Subcutaneous abdominal adipose tissue (tissue), 5 donors: ENCODE results near the gene MYOM1.

Source experiments
- H3K27ac ChIP-seq: one replicate; pipeline ENCODE4 v1.7.0; 2013; ENCODE audit warnings: low read depth, mild to moderate bottlenecking, inconsistent platforms, low read length, moderate library complexity
- H3K27me3 ChIP-seq, 5 donors: one replicate each; pipeline ENCODE4 v1.7.0; 2013; ENCODE audit warnings: low read length in 5 of 5, inconsistent platforms in 1 of 5; ENCODE audit not compliant: control insufficient read depth in 5 of 5, insufficient read depth in 4 of 5
- H3K36me3 ChIP-seq, 5 donors: one replicate each; pipeline ENCODE4 v1.7.0; 2013; ENCODE audit warnings: low read length in 5 of 5; ENCODE audit not compliant: control insufficient read depth in 5 of 5, insufficient read depth in 5 of 5
- H3K4me1 ChIP-seq, 5 donors: one replicate each; pipeline ENCODE4 v1.7.0; 2013; ENCODE audit warnings: low read length in 5 of 5, mild to moderate bottlenecking in 3 of 5, moderate library complexity in 1 of 5; ENCODE audit not compliant: control insufficient read depth in 5 of 5, insufficient read depth in 5 of 5
- H3K4me3 ChIP-seq, 5 donors: one replicate each; pipeline ENCODE4 v1.7.0; 2013; ENCODE audit warnings: low read length in 5 of 5, low read depth in 1 of 5
- H3K9ac ChIP-seq, 5 donors: one replicate each; pipeline ENCODE4 v1.7.0; 2013; ENCODE audit warnings: low read length in 5 of 5, mild to moderate bottlenecking in 4 of 5, moderate library complexity in 3 of 5
- H3K9me3 ChIP-seq, 5 donors: one replicate each; pipeline ENCODE4 v1.7.0; 2013; ENCODE audit warnings: low read length in 5 of 5; ENCODE audit not compliant: control insufficient read depth in 5 of 5
- donor health status: healthy.
- donor health status: healthy.
- donor health status: healthy.
- donor health status: healthy.
- donor health status: healthy.

Gene MYOM1

DNA sequence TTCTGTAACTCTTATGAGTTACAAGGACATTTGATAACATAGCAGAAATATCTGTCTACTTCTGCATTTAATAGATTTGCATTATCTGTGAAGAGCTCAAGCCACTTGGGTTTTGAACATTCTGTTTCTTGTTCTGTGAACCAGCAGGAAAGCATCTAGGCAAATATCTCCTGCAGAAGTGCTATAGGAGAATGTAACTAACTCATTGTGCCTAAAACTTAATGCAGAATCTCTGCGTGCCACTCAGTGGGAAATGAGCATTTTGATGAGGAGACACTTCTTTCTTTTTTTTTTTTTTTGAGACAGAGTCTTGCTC, 63.5 kb downstream of the MYOM1 start:
- no peaks in the 10 kb centered on the region for H3K27me3 ChIP-seq
- H3K27ac ChIP-seq = peak overlapping the region; percentile 96
- H3K36me3 ChIP-seq = peaks cover 0 to 6% (median 4%) of the 10 kb centered on the region in 5 donors
- no peaks in the 10 kb centered on the region for H3K9me3 ChIP-seq
- peak overlapping the region in 3 of 5 donors; percentile 14 to 71 (median 62) for H3K9ac ChIP-seq
- peak overlapping the region in 1 of 5 donors; percentile 29 for H3K4me3 ChIP-seq
- H3K4me1 ChIP-seq = peaks cover 5 to 36% (median 29%) of the 10 kb centered on the region in 5 donors

GRCh38 chr18:3154214-3154613, 65.6 kb downstream of the MYOM1 start:
- peaks cover 6 to 39% (median 29%) of the 10 kb centered on the region in 5 donors for H3K4me1 ChIP-seq
- no peaks in the 10 kb centered on the region for H3K27me3 ChIP-seq
- H3K27ac ChIP-seq = peak overlapping the region; percentile 96
- no peaks in the 10 kb centered on the region for H3K9me3 ChIP-seq
- no peak overlapping the region for H3K4me3 ChIP-seq
- H3K36me3 ChIP-seq = no peaks in the 10 kb centered on the region
- H3K9ac ChIP-seq = no peak overlapping the region

DNA sequence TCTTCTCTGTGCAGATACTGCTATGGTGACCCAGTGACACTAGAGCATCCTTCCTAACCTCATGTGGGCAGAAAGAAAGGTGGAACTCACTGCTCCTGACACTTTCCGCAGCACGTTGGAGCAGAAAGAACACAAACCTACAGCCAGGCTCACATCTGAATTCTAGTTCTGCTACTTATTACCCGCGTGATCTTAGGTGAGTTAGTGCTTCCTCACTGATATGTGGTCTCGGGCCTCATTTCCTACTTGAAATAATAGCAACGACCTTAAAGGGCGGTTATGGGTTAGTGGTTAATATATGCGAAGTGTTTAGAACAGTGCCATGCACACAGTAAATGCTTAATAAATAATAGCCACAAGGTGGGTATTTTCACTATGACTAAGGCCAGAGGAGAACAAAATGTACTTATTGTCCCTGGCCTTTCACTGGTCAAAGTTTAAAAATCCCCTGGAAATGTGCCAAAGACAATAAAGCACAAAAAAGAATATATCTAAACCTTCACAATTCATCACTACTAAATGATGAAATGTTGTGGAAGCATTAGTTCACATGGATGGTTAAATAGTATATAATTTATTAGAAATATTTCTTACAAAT, 66.6 kb downstream of the MYOM1 start:
- peaks cover 0 to under 1% (median 0%) of the 10 kb centered on the region in 5 donors for H3K36me3 ChIP-seq
- no peak overlapping the region for H3K4me3 ChIP-seq
- peaks cover 8 to 39% (median 29%) of the 10 kb centered on the region in 5 donors for H3K4me1 ChIP-seq
- peak overlapping the region; percentile 96 for H3K27ac ChIP-seq
- H3K9ac ChIP-seq = no peak overlapping the region
- no peaks in the 10 kb centered on the region for H3K9me3 ChIP-seq
- no peaks in the 10 kb centered on the region for H3K27me3 ChIP-seq

DNA sequence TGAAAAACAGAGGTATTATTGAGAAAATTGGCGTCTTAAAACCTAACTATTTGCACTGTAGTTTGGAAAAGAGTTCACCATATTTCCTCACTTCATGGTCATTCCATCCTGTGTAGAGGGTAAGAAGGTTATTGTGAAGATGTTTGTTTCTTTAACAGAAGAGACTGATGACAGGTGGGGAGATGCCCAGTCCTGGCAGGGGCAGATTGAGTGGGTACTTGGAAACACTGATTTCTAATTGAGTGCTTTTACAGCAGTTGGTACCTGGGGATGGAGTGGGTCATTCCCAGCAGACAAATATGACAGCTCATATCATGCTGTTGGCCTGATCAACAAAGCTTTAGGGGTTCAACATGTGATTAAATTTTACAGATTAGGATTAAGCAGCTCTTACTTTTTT, 67.5 kb downstream of the MYOM1 start:
- H3K9me3 ChIP-seq = no peaks in the 10 kb centered on the region
- H3K4me1 ChIP-seq = peaks cover 8 to 34% (median 29%) of the 10 kb centered on the region in 5 donors
- no peak overlapping the region for H3K4me3 ChIP-seq
- peaks cover 0 to 4% (median 0%) of the 10 kb centered on the region in 5 donors for H3K36me3 ChIP-seq
- no peaks in the 10 kb centered on the region for H3K27me3 ChIP-seq
- H3K27ac ChIP-seq = peak overlapping the region; percentile 38
- H3K9ac ChIP-seq = no peak overlapping the region

DNA sequence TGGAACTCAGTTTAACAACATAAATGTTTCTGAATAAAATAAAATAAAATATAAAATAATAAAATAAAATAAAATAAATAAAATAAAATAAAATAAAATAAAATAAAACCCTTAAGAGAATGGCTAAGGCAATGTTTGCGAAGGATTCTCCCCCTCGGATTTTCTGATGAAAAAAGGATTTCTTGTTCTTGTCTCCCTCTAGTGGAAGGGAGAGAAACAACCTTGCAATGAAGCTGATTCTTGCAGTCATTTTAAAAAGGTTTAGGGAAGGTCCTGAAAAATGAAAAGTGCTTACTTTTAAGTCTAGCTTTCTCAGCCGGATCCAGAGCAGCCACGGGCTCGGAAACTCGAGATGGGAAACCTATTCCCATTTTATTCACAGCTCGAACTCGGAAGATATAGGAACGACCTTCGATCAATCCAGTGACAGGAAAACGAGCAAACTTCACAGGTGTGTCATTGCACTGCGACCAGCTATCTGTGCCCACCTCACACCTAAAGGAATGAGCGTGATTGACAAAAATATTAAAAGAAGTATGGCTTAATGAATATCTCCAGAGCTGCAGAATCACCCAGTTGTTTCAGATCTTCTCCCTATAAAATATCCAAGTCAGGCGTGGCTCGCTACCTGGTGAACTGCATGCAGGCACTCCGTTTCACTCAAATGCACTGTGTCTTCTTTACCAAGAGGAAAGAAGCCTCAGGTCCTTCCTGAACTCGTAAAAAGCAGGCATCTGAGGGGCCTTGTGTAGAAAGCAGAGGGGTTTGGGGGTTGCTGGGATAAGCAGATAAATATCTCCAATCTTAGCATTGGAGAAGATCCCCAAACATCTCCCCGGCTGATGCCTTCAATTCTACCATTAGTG, 68.1 kb downstream of the MYOM1 start:
- Histone ChIP-seq H3K36me3 (peaks cover 0 to 4% (median 0%) of the 10 kb centered on the region in 5 donors), H3K4me3 (no peak overlapping the region), H3K27me3 (no peaks in the 10 kb centered on the region), H3K4me1 (peaks cover 6 to 28% (median 23%) of the 10 kb centered on the region in 5 donors), H3K27ac (no peak overlapping the region), H3K9me3 (no peaks in the 10 kb centered on the region), H3K9ac (no peak overlapping the region)

GRCh38 chr18:3150688-3151087, 69.1 kb downstream of the MYOM1 start:
- no peak overlapping the region for H3K9ac ChIP-seq
- peaks cover 6 to 19% (median 15%) of the 10 kb centered on the region in 5 donors for H3K4me1 ChIP-seq
- H3K9me3 ChIP-seq = no peaks in the 10 kb centered on the region
- no peak overlapping the region for H3K4me3 ChIP-seq
- H3K36me3 ChIP-seq = peaks cover 0 to 4% (median 0%) of the 10 kb centered on the region in 5 donors
- H3K27ac ChIP-seq = no peak overlapping the region
- H3K27me3 ChIP-seq = no peaks in the 10 kb centered on the region

DNA sequence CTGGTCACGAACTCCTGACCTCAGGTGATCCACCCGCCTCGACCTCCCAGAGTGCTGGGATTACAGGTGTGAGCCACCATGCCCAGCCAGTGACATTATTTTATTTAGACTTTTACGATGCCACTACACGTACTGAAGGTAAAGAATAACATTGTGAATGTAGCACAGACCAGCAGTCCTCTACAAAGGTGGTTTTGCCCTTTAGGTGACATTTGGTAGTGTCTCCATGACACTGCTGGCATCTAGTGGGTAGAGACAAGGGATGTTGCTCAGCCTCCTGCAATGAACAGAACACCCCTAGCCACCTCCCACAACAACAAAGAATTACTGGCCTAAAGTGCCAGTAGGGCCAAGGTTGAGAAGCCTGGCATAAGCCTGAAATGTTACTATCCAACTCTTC, 69.5 kb downstream of the MYOM1 start:
- H3K4me3 ChIP-seq = no peak overlapping the region
- H3K4me1 ChIP-seq = peaks cover 2 to 17% (median 12%) of the 10 kb centered on the region in 5 donors
- H3K9ac ChIP-seq = no peak overlapping the region
- no peaks in the 10 kb centered on the region for H3K27me3 ChIP-seq
- no peaks in the 10 kb centered on the region for H3K9me3 ChIP-seq
- peaks cover 0 to 4% (median 0%) of the 10 kb centered on the region in 5 donors for H3K36me3 ChIP-seq
- no peak overlapping the region for H3K27ac ChIP-seq

GRCh38 chr18:3148930-3149535, 70.7 kb downstream of the MYOM1 start:
- H3K36me3 ChIP-seq = peaks cover 0 to 4% (median 0%) of the 10 kb centered on the region in 5 donors
- no peaks in the 10 kb centered on the region for H3K27me3 ChIP-seq
- H3K4me1 ChIP-seq = peaks cover 2 to 9% (median 8%) of the 10 kb centered on the region in 5 donors
- no peak overlapping the region for H3K9ac ChIP-seq
- H3K27ac ChIP-seq = peak overlapping the region; percentile 17
- no peak overlapping the region for H3K4me3 ChIP-seq
- H3K9me3 ChIP-seq = no peaks in the 10 kb centered on the region

DNA sequence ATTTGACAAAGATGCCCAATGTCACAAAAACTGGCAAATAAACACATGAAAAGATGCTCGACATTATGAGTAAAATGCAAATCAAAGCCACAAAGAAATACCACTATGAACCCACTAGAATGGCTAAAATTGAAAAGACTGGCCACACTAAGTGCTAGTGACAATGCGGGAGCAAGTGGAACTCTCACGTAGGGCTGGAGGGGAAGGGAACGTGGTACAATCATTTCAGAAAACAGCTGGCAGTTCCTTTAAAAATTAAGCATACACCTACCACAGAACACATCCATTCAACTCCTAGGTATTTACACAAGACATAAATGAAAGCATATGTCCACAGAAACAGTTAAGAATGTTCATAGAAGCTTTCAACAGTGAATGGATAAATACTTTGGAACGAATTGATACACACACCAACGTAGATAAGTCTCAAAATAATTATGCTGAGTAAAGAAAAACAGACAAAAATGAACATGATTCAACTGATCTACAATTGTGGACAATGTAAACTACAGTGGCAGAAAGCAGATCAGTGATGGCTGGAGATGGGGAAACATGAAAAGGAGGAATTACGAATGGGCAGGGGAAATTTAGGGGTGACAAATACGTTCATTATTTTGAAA, 71.7 kb downstream of the MYOM1 start:
- no peaks in the 10 kb centered on the region for H3K9me3 ChIP-seq
- H3K27ac ChIP-seq = no peak overlapping the region
- H3K4me3 ChIP-seq = no peak overlapping the region
- no peaks in the 10 kb centered on the region for H3K27me3 ChIP-seq
- peaks cover 0 to 4% (median 0%) of the 10 kb centered on the region in 5 donors for H3K36me3 ChIP-seq
- peaks cover 0 to 8% (median 2%) of the 10 kb centered on the region in 5 donors for H3K4me1 ChIP-seq
- H3K9ac ChIP-seq = no peak overlapping the region
